ENCODE data around the gene ALG14. TPM values are rescaled to one million over a fixed set of nuclear protein-coding genes. Genes with fewer than 3 reads are reported as not detected.

The ALG14 gene
- total RNA-seq, 2 donors from 2014 or later: 1.6 TPM

GRCh38 chr1:95088303-95088702 is 15.6 kb upstream of the ALG14 start:
- DNase-seq (ENCODE audit: low spot score) (no peak), ATAC-seq (ENCODE audit: insufficient number of reproducible peaks, low FRiP score, low read depth) (no peak)
- Histone ChIP-seq H3K27ac (peak overlapping the region; percentile 76 to 83), H3K4me3 (no peak overlapping the region), H3K4me1 (ENCODE audit: control insufficient read depth in 1 of 2, low read depth in 2 of 2) (peaks cover 7 to 21% of the 10 kb centered on the region in 2 donors), H3K36me3 (no peaks in the 10 kb centered on the region), H3K27me3 (replicated peaks; ENCODE audit: insufficient read depth) (no peaks in the 10 kb centered on the region), H3K9me3 (no peaks in the 10 kb centered on the region)
- TF ChIP-seq CTCF (IDR thresholded peaks at IDR 0.05): no peak

- peak; percentile 51 for DNase-seq (ENCODE audit: low spot score)
- Histone ChIP-seq H3K27ac (peak overlapping the region; percentile 76 to 83), H3K36me3 (no peaks in the 10 kb centered on the region), H3K27me3 (replicated peaks; ENCODE audit: insufficient read depth) (no peaks in the 10 kb centered on the region), H3K9me3 (no peaks in the 10 kb centered on the region), H3K4me1 (ENCODE audit: control insufficient read depth in 1 of 2, low read depth in 2 of 2) (peaks cover 7 to 21% of the 10 kb centered on the region in 2 donors), H3K4me3 (peak overlapping the region; percentile 40)
- ATAC-seq (ENCODE audit: insufficient number of reproducible peaks, low FRiP score, low read depth): peak; percentile 85
- TF ChIP-seq CTCF (IDR thresholded peaks at IDR 0.05): no peak
Measured at GRCh38 chr1:95086949-95087533, 14.3 kb upstream of the ALG14 start.

GRCh38 chr1:95085376-95085775 is 12.6 kb upstream of the ALG14 start:
- Histone ChIP-seq H3K36me3 (no peaks in the 10 kb centered on the region), H3K27ac (no peak overlapping the region), H3K27me3 (replicated peaks; ENCODE audit: insufficient read depth) (no peaks in the 10 kb centered on the region), H3K4me1 (ENCODE audit: control insufficient read depth in 1 of 2, low read depth in 2 of 2) (peaks cover 7 to 21% of the 10 kb centered on the region in 2 donors), H3K4me3 (no peak overlapping the region), H3K9me3 (no peaks in the 10 kb centered on the region)
- no peak for TF ChIP-seq CTCF (IDR thresholded peaks at IDR 0.05)
- no peak for DNase-seq (ENCODE audit: low spot score)
- no peak for ATAC-seq (ENCODE audit: insufficient number of reproducible peaks, low FRiP score, low read depth)

- Histone ChIP-seq H3K27ac (no peak overlapping the region), H3K27me3 (replicated peaks; ENCODE audit: insufficient read depth) (no peaks in the 10 kb centered on the region), H3K36me3 (no peaks in the 10 kb centered on the region), H3K4me3 (no peak overlapping the region), H3K9me3 (no peaks in the 10 kb centered on the region), H3K4me1 (ENCODE audit: control insufficient read depth in 1 of 2, low read depth in 2 of 2) (peaks cover 7 to 21% of the 10 kb centered on the region in 2 donors)
- ATAC-seq (ENCODE audit: insufficient number of reproducible peaks, low FRiP score, low read depth): no peak
- TF ChIP-seq CTCF (IDR thresholded peaks at IDR 0.05): peak; percentile 46
- DNase-seq (ENCODE audit: low spot score): no peak
Measured at GRCh38 chr1:95084317-95085176, 11.8 kb upstream of the ALG14 start.

- H3K36me3 ChIP-seq: no peaks in the 10 kb centered on the region
- ATAC-seq (ENCODE audit: insufficient number of reproducible peaks, low FRiP score, low read depth) (no peak), DNase-seq (ENCODE audit: low spot score) (no peak)
- H3K4me3 ChIP-seq: no peak overlapping the region
- no peak for TF ChIP-seq CTCF (IDR thresholded peaks at IDR 0.05)
- no peaks in the 10 kb centered on the region for H3K27me3 ChIP-seq (replicated peaks; ENCODE audit: insufficient read depth)
- no peaks in the 10 kb centered on the region for H3K4me1 ChIP-seq (ENCODE audit: control insufficient read depth in 1 of 2, low read depth in 2 of 2)
- no peak overlapping the region for H3K27ac ChIP-seq
- H3K9me3 ChIP-seq: no peaks in the 10 kb centered on the region
Measured at GRCh38 chr1:95080879-95081278, 8.1 kb upstream of the ALG14 start.

Measured in thoracic aorta (tissue), 2 donors.